Stimulated activated naive CD4-positive, alpha-beta T cell treated with Interleukin-2 at 50 U/mL for 16 hours (primary cell): Measurements from ENCODE around the gene ITGBL1.

ENCODE experiments used
- DNase-seq: peaks from one replicate; lab custom pipeline; 2025; lab: John Stamatoyannopoulos, UW

The ITGBL1 gene, protein sequence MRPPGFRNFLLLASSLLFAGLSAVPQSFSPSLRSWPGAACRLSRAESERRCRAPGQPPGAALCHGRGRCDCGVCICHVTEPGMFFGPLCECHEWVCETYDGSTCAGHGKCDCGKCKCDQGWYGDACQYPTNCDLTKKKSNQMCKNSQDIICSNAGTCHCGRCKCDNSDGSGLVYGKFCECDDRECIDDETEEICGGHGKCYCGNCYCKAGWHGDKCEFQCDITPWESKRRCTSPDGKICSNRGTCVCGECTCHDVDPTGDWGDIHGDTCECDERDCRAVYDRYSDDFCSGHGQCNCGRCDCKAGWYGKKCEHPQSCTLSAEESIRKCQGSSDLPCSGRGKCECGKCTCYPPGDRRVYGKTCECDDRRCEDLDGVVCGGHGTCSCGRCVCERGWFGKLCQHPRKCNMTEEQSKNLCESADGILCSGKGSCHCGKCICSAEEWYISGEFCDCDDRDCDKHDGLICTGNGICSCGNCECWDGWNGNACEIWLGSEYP

DNA sequence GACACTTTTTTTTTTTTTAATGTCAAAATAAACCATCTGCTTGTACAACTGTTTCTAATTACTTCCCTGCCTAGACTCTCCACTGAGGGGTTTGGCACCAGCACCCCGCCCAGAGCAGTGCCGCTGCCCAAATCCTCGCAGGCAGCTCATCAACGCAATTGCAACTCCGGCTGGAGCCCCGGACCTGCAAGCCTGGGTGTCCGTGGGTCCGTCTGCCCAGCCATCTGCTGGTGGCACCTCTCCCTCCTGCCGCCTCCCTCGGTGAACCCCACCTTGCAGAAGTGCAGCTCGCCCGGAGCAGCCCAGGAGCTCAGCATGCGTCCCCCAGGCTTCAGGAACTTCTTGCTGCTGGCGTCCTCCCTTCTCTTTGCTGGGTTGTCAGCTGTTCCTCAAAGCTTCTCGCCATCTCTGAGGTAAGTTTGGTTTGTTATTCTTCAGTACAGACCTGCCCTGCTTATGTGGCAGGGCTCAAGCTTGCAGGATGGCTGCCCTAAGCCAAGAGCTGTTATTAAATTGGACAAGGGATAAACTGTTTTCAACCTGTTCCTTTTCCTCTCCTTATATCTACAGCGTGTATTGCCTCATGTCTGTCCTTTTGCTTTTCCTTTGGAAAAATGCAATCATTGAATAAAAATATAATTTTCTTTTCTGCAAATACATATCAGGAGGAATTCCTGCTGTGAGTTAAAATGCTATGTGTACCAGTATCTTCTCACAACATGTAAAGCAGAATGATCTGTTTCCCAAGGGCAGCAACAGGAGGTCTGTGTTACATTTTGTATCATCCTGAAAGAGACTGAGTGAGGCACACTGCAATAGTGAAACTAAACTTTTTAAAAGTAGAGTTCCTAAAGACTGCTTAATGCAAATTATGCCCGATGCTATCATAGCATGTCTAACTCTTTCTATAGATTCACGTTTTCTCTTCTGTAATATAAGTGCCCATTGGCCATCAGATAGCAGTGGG, at the start of gene ITGBL1:
ITGBL1 (plus strand) TSS at position 157 of the 967 bp plus-strand sequence; CDS start at position 316, 159 bp downstream.
- no peak for DNase-seq

DNA sequence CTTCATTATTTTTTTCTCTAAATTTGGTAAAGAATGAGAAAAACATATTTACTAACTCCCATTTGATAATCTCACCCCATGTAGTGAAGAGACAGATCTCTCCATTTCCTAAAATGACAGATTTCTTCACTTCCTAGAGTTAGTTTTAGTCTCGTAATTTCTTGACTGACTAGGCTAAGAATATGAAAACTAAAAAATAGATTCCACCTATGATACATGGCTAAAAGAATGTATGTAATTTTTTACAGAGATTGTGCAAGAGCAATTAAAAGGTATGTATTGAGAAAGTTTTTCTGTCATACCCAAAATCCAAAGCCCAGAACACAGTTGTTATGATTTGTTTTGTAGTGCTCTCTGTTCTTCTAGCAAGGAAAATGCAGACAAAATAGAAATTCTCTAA, 45.7 kb upstream of the ITGBL1 start:
- DNase-seq = no peak

DNA sequence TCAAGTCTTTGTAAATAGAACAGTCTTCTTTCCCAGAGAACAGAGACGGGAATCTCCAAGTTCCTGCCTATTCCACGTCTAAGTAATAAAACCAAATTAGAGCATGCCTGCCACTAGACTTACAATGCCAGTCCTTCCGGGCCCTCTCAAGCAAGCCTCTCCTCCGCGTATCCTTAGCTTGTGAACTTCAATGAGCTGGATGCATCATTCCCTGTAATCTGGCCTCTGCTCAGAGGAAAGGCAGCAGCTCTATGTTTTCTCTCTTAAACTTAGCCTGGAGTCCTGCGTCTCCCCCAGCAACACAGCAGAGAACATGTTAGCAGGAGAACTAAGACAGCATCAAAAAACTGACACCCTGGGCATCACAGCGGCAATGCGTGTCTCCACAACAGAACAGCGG, 44.3 kb upstream of the ITGBL1 start:
- DNase-seq = no peak

DNA sequence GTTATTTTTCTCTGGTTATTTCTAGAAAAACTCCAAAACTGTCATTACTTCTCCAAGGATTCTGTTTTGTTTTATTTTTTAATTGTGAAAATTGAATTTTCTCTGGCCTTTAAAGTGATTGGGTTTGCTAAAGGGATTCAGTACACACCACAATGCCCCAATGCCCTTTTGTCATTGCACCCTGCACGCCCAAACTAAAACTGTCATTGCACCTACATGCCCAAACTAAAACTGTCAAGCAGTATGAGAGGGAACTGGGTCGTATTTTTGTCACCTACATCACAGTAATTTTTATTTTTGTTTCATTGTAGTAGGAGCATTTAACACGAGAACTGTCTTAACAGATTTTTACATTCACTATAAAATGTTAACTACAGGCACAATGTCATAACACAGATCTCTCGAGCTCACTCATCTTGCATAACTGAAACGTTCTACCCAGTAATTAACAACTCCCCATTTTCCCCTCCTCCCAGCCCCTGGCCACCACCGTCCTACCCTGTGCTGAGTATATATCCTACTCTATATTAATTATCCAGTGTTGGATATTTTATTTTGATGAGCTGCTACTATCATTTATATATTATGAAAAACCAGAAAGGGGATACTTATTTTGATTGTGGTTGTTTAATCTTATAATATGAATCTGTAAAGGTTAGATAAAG, 43.4 kb upstream of the ITGBL1 start:
- no peak for DNase-seq

DNA sequence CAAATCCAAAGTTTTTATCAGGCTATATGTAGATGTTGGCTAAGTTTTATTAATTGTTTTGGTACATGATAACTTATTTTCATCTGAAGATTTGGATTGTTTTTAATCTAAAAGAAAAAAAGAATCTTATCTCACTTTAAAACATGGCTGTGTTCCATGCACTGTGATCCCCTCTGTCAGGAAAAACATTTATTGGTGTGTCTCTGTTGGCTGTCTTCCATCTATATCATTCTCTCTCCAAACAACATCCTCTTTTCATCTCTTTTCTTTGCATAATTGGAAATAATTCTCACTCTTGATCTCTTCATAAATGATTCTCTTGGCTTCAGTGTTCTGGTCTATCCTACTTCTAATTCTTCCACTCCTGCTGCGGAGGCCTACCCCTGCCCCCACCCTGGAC, 40.4 kb upstream of the ITGBL1 start:
- no peak for DNase-seq

DNA sequence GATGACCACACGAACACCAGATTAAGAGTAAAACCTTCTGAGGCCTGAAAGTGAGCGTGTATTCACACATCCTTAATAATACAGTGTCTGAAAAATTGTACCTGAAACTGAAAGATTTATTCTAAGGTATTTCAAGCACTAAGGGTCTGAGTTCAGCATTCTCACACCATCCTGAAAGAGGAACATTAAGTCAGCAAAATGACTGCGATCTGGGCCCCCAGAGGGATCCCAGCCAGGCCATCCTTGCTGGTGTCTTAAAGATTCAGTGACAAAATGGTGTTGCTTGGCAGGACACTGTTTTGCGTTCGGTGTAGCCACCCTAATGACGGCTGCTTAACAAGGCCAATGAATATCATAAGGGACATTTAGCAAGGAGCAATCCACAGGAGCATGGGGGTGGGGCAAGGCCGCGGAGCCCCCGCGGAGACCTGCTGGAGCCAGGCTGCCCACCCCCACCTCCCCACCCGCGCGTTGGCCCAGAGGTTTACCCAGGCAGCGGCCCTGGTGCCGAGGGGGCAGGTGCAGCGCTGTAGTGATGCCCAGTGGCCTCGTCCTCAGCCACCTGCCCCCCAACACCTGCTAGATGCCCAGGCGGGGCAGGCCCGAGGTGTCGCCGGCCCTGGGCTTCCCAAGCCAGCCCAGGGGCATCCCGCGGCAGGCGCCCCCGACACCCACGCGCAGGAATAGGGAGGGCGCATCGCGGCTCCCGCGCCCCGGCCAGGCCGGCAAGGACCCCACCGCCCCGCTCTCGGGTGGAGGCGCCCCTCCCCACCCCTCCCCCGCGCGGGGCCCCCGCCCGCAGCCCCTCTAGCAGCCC, 36.9 kb upstream of the ITGBL1 start:
- no peak for DNase-seq

DNA sequence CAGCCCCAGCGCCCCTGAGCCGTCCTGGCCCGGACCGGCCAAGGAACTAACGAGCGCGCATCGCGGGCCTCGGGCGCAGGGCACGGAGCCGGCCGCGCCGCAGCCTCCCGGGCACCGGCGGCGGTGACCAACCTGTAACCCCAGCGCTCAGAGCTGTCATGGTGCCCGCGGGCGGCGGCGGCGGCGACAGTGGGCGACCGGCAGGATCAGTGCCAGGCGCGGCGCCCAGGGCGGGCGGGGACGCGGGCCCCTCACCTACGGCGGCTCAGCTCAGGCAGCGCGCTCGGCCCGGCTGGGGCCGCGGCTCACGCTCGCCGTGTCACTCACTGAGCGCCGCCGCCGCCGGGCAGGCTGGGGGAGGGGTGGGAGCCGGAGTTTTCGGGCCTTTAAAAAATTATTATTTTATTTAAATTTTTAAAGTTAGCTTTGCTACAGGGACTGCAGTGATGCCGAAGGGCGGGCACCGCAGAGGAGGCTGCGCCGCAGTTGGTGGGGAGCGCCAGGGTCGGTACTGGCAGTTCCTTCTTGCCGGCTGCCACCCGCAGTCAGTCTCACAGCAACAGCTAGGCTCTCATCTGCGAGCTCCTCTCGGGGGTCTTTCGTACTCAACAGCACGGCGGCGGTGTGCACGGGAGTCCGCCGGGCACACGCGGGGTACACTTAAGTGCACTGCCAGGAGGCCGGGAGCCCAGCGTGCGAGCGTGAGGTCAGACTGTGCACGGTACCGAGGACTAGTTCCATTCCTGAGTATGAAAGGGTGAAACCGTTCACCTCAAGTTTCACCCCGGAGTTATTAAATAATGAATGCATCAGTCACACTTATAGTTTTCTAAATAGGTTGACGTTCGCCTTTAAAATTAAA, 36.1 kb upstream of the ITGBL1 start, which contains the start of gene NALCN:
NALCN (minus strand) TSS at position 328 of the 862 bp plus-strand sequence. CDS start 17,382 bp downstream, outside the sequence.
- no peak for DNase-seq

DNA sequence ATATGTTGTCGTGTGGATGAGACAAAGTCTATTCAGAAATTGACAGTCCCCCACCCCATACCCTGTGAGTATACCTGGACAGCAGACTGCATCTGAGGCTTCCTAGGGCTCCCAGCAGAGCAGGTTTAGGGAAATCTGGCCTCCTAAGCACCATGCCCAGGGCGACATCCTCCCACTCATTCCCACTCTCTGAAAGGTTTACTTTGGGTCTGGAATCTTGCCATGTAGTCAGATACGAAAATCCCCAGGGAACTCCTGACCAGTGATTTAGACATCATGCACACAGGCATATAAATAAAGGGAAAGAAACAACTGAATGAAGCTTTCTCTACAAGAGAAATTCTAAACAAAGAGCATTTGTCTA, 35.5 kb upstream of the ITGBL1 start:
- no peak for DNase-seq

DNA sequence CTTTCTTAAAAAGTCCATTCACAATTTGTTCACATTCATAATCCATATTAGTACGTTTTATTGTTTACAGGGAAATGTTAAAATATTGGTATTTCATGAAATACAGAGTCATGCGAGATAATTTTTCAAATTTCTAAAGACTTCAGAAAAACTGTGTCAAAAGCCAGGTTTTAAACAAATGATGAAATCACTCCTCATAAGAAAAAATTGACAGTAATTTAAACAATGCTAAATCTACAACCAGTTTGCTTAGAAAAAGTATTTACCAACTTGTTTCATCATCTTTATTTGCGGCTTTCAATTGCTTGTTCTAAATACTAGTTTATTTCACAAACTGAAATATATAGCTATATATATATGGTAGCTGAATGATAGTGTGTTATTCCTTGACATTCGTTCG, 35.0 kb upstream of the ITGBL1 start:
- DNase-seq = no peak

DNA sequence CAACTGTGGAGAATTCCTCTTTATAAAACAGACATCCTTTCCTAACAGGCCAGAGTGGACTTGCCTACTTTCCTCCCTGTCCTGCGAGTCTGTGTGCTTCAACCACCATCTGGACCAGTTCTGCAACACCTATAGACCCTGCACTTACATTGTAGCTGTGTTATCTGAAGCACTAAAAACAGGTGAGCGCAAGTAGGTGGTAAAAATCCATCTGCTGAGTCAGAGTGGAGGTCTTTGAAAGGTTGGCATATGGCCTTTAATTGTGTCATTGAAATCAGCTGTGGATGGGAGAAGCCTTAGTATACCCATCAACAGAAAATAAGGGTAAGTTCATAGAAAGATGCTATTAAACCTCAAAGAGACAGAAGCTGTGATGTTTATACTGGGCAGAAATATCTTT, 28.6 kb upstream of the ITGBL1 start:
- DNase-seq = no peak

DNA sequence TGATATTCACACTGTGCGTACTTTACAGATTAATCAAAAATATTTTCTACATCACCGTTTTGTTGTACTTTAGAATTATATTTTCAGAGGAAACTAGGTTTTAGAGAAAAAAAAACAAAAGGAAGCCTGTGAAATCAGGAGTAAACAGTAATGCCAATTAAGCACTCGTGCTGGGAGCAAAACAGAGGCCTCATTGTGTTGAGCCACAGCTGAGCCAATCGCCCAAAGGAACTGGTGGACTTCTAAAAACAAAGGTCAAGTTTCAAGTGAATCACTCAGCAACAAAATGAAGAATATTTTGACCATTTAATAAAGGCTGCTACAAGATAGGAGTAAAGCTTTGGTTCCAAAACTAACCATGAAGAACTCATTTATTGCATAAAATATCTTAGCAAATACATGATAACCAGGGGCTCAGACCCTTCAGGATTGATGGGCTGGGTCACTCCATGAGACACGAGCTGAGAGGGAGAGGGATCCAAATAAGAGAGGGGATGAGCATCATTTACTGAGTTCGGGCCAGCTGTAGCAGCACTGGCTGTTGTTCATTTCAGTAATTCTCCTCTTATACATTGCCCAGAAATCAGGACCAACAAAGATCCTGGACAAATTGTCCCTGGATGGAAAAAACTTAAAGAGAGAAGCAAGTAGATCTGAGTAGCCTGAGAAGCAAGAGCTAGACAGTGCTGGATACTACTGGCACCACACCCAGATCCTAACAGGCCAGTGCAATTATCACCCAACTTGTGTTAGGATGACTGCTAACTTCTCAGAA, 27.9 kb upstream of the ITGBL1 start:
- no peak for DNase-seq

DNA sequence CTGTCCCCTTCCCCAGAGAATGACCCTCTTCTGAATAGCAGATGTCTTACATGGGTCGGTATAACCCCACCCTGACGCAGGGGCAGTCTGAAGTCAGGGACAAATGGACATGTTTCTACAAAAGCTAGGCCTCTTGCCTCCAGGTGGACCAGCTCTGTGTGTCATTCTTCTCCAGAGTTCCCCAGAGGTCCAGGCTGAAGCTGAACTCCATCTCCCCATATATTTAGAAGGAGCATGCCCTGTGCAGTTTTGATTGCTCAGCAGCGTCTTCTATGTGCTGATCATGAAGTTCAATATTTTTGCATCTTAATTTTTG, 27.4 kb upstream of the ITGBL1 start:
- DNase-seq = no peak

DNA sequence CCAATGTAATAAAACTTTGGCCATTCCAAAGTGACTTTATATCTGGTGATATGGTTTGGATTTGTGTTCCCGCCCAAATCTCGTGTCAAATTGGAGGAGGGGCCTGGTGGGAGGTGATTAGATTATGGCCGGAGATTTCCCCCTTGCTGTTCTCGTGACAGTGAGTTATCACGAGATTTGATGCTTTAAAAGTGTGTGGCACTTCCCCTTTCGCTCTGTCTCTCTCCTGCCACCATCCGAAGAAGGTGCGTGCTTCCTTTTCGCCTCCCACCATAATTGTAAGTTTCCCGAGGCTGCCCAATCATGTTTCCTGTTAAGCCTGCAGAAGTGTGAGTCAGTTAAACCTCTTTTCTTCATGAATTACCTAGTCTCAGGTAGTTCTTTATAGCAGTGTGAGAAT, 26.9 kb upstream of the ITGBL1 start:
- DNase-seq = no peak

DNA sequence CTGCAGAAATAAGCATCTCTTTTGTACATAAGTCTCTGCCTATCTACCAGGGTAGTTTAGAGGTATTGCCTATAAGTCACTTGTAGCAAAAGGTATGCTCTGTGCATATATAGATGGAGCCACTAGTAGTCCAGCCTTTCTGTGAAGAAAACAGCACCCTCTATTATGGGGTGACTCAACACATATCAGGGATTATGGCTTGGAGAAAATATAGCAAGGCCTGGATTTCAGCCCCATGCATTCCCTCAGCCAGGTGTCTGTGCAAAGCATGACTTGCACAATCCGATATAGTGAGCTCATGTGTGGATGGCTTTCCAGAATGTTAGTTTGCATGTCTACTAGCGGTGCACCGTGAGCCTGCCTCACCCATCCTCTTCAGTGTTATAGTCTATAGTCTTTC, 22.7 kb upstream of the ITGBL1 start:
- no peak for DNase-seq

DNA sequence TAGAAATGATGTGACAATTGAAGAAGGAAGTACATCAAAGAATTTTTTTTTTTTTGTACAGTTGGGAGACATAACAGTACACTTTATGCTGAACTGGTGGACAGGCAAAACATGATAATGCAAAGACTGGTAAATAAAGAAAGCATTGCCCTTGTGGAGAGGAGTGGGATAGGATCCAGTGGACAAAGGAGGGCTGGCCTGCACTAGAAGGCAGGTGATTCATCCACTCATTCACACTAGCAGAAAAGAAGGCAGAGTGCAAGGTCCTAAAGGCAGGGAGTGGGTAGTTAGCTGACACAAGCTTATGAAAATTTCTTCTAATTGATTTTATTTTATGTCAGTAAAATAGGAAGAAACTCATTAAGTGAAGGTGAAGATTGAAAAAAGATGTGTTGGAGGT, 18.6 kb upstream of the ITGBL1 start:
- DNase-seq = no peak

DNA sequence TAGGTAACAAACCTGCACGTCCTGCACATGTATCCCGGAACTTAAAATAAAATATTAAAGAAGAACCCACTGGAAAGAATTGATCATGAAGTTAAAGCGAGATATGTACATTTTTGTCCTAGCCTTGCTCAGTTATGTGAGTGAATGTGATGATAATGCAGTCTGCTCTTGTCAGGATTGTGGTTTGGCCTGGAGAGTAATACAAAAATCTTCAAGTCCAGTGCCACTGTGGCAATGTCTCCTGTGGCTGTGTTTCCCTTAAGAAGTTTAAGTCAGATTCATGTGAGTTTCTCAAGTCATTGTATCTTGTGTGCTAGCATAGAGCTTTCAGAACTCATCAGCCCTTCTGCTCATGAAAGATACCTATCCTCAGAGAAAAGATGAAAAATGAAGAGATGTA, 18.0 kb upstream of the ITGBL1 start:
- no peak for DNase-seq

DNA sequence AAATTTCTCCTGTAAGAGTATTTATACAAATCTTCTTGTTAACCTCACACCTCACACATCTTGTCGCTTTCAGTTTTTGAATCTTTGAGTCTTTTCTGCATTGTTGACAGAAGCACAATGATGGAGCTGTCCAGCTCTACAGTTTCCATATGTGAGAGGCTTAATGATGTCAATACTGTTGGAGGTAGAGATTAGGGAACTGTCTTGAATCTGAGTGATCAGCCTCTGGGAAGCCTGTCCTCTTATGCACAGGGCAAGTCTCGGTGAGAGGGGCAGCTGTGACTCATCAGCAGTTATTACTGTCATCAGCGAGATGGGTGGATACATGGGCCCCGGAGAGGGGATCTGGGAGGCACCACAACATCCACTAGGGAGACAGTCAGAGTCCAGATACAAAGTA, 4.6 kb upstream of the ITGBL1 start:
- DNase-seq = no peak

DNA sequence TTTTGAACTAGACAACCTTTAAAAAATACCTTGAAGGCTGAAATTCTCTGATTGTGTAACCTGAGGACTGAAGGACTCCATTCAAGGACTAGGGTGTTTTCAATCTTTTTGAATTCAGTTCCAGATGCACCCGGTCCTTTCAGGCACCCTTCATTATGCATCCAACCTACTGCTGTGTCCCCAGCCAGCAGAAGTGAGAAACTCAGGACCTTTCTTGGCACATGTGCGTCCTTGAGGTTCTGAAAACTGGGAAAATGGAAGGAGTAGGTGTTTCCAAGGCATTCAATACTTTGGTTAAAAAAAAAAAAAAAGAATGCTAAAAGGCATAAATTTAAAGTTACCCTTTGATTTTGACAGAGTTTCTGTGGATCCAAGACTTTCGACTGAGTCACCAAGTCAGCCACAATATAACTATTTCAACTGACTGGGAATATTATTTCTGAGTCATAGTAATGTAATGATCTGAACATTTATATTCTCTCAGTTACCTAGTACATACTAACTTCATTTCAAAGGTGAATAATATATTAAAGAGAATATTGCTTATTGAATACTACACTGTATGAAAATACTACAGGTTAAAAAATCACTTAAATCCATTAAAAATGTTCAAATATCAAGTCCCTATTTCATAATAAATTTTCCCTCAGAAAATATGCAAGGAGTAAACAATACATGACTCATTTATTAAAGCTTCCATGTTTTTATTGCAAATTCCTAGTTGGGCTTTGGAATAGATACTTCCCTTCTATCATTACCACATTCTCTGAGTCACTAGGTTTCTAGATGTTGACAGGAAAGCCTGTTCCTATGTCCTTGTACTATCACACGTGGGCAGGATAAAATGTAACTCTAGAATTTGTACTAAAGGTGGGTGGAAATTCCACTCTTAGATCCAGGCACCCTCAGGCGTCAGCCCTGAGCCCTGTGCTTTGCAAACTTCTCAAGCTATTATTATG, 2.4 kb upstream of the ITGBL1 start:
- no peak for DNase-seq

DNA sequence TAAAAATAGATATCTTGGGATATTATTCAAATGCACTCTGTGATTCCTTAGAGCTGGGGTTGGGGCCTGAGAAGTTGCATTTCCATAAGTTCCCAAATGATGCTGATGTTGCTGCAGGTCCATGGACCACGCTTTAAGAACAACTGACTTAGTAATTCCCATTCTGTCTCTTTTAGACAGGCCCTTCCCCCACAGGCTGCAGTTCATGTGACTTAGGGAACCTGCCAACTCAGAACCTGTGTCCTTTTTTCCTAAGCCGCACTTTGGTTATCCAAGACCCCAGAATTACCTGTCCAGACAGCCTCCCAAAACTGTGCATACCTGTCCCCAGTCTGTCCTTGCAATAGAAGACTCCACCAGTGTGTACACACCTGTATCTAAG, 1.7 kb upstream of the ITGBL1 start:
- no peak for DNase-seq
